Fibroblast of the aortic adventitia (primary cell): ENCODE data around the gene GPR161. TPM values are rescaled to one million over a fixed set of nuclear protein-coding genes. Genes with fewer than 3 reads are reported as not detected.

ENCODE experiments used
- DNase-seq: peaks from one replicate; pipeline ENCODE4 v3.0.0-alpha.2; 2010; ENCODE audit warnings: low read depth
- H3K4me3 ChIP-seq: 2 replicates; pipeline ENCODE4 v1.5.1; 2011; ENCODE audit warnings: low read depth, mild to moderate bottlenecking, control low read depth, low read length, moderate library complexity
- total RNA-seq: library from RNA; depleted of rRNA; stranded (reverse); fragments of >200 nt; gene quantifications from 2 replicates; pipeline ENCODE4 v1.2.3, GENCODE V29; 2012; ENCODE audit warnings: low replicate concordance
- TF ChIP-seq, protein P1 (sequence below): IDR thresholded peaks from 2 replicates; pipeline ENCODE4 v1.5.1; 2011; ENCODE audit warnings: mild to moderate bottlenecking, low read length, control low read depth, inconsistent platforms; ENCODE audit not compliant: insufficient read depth

Gene GPR161
- total RNA-seq, 1 donor = 12.3 TPM

DNA sequence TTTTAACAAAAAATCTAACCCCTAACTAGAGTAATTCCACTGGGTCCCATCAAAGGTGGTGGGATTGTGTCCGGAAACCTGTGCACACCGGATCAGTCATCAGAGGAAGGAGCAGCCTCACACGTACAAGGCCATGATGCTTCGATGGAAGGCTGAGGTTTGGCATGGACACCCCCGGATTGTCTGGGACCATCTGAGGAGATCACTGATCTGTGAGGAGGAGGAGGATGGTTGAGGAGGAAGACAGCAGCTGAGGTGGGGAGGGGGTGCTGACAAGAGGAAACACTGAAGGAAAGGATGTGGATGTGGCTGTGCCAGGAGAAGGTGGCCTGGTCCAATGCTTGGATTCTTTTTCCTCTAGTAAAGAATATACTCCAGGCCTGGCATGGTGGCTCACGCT lies 41.3 kb downstream of the GPR161 start:
- DNase-seq = no peak
- no peak overlapping the region for H3K4me3 ChIP-seq
- TF ChIP-seq, protein P1, sequence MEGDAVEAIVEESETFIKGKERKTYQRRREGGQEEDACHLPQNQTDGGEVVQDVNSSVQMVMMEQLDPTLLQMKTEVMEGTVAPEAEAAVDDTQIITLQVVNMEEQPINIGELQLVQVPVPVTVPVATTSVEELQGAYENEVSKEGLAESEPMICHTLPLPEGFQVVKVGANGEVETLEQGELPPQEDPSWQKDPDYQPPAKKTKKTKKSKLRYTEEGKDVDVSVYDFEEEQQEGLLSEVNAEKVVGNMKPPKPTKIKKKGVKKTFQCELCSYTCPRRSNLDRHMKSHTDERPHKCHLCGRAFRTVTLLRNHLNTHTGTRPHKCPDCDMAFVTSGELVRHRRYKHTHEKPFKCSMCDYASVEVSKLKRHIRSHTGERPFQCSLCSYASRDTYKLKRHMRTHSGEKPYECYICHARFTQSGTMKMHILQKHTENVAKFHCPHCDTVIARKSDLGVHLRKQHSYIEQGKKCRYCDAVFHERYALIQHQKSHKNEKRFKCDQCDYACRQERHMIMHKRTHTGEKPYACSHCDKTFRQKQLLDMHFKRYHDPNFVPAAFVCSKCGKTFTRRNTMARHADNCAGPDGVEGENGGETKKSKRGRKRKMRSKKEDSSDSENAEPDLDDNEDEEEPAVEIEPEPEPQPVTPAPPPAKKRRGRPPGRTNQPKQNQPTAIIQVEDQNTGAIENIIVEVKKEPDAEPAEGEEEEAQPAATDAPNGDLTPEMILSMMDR = no peak

DNA sequence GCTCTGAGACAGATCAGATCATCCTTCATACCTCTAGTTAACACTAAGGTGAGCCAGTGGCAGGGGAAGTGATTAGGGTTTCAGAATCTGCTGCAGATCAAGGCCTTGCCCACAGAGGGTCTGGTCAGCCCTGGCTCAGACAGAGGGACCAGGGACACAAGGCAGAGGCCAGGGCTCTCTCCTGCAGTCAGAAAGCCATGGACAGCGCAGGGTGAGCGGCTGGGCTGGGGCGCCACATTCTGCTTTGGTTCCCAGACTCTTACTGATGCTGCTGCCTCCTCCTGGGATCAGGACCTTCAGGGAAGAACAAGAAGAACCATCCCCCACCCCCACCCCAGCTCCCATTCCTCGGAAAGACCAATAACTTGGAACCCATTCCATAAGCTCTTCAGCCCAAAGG lies 43.1 kb downstream of the GPR161 start:
- no peak overlapping the region for H3K4me3 ChIP-seq
- TF ChIP-seq, protein P1 = no peak
- DNase-seq = no peak

DNA sequence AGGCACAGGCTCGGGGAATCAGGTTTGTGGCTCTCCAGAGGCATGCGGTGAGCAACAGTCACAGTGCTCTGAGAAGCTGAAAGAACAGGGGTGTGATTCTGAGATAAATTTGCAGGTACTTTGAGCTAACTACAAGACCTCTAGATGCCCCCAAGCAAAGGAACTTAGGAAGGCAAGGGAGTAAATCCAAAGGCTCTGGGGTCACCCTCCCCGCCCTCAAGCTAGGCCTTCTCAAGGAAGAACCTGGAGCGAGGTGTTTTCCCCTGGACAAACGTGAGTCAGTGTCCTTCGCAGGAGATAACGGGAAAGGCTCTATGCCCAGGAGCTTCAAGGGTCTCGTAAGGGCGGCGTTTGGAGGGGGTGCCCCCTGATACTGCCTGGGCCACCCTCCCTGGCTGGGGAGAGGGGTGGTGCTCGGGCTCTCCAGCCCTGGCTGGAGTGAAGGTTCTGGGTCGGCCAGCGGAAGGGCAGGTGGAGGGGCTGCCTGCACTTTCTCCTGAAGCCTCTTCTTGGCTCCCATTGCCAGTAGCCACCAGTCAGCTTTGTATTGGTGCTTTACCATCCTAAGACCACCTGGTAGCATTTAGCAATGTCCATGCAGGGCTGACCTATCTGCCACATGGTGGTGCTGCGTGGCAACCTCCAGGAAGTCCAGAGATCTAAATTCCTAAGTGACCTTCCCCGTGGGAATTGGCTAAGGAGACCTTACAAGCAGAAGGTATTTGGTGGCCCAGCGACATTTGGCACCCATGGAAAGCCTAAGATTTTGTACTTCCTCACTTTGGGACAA lies 44.0 kb downstream of the GPR161 start:
- peak; percentile 35 for DNase-seq
- TF ChIP-seq, protein P1 = peak; percentile 36
- no peak overlapping the region for H3K4me3 ChIP-seq

DNA sequence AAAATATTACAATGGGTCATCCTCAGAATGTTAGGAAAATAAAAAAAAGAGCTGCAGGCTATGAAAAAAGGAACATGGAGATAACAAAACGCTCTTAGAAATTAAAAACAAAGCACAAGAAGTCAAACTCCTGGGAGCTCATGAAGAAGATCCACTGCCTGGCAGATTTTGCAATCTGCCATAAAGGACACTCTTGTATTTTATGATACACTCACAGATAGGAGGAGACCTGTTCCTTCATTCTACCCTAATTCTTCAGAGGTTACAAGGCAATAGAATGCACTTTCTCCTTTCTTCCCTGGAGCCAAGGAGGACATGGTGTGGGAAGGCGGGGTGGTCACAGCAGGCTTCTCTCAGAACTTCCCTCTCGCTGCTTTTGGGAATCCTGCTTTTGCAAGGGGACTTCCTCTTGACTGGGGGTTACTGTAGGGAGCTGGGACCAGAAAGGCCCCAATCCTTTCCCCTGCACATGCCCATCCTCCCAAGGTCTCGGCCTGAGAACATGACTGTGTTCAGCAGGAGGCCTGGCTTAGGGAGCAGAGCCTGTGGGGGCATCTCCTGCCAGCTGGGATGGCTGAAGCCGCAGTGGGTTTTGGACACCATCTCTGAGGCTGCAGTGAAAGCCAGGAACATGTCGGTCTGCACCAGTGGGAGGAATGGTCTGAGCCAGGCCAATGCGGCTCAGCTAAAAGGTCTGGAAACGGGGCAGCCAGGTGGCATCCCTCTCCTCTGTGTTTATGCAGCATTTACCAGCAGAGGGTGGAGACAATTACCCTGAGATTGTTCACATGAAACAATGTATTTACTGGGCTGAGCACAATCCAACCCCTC lies 44.8 kb downstream of the GPR161 start:
- DNase-seq = peak; percentile 4
- H3K4me3 ChIP-seq = no peak overlapping the region
- TF ChIP-seq, protein P1 = no peak

DNA sequence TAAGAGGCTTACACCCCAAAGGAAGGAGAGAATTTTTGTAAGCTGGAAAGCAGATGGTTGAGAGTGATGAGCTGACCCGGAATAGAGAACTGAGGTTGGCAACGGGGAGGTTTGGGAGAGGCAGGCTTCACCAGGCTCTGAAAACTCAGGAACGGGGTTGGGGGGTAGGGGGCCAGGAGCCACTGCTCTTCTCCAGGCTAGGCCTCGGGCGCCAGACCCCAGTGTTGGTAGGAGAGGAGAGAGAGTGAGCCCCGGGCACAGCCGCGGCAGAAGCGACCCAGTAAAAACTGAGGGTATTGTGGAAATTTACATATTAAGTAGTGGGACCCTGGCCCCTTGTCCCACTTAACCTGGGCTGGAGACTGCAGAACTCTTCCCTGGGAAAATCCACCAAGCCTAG lies 45.7 kb downstream of the GPR161 start:
- TF ChIP-seq, protein P1 = no peak
- no peak overlapping the region for H3K4me3 ChIP-seq
- no peak for DNase-seq

DNA sequence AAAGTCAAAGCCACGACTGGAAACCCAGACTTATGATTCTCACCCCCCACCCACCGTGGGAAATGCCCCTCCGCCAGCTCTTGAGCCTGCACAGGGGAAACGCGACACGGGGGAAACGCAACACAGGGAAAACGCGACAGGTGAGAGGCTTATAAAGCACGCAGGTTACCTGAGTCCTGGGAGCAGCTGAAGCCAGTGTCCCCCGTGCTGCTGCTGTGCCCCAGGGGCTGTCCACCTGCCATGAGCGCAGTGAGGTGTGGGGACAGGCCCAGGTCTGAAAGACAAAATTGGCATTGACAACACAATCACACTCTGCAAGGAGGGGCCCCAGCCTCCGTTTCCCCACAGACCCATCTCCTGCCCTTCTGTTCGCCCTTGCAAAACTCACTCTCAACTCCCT lies 46.3 kb downstream of the GPR161 start:
- DNase-seq = no peak
- no peak overlapping the region for H3K4me3 ChIP-seq
- TF ChIP-seq, protein P1 = no peak
